B cell (primary cell): ENCODE measurements around the gene TEDDM1. TPM values are rescaled to one million over a fixed set of nuclear protein-coding genes. Genes with fewer than 3 reads are reported as not detected.

ENCODE experiments used
- ATAC-seq: fragments of 200-7000 bp; cut with Tn5 transposase; one replicate; pipeline ENCODE4 v1.10.0; 2021; ENCODE audit warnings: low read depth, mild to moderate bottlenecking, moderate number of reproducible peaks, moderate library complexity
- CTCF ChIA-PET: fragments of 350-600 bp; sonication (Branson Sonifier 250); formaldehyde crosslinking; loops from one replicate; lab custom pipeline; 2021; ENCODE audit warnings: antibody characterized with exemption, inconsistent platforms; lab: Charles Lee
- POLR2A ChIA-PET: fragments of 350-600 bp; sonication (Branson Sonifier 250); formaldehyde crosslinking; loops from one replicate; lab custom pipeline; 2021; ENCODE audit warnings: antibody characterized with exemption; lab: Charles Lee
- DNase-seq: peaks from one replicate; pipeline ENCODE4 v3.0.0; 2013
- H2AFZ ChIP-seq: 2 replicates; pipeline ENCODE4 v1.6.1; 2012; ENCODE audit warnings: mild to moderate bottlenecking, low read depth, low read length; ENCODE audit not compliant: insufficient read depth, poor library complexity, severe bottlenecking
- H3K27ac ChIP-seq, 2 donors: 1 replicate in 1 of 2; 2 replicates in 1 of 2; pipeline ENCODE4 v1.5.1; 2012 to 2013; ENCODE audit warnings: low read length in 2 of 2, mild to moderate bottlenecking in 2 of 2, moderate library complexity in 1 of 2
- H3K27me3 ChIP-seq, 4 experiments: fragments of 200-600 bp in 1 of 4; sonication (generic) in 1 of 4; replicated peaks in 1 of 4; 1 replicate in 2 of 4; 2 replicates in 2 of 4; pipeline versions ENCODE4 v1.6.1 to v1.7.0; 2013 to 2016; ENCODE audit warnings: low read length in 3 of 4, mild to moderate bottlenecking in 2 of 4, mixed read lengths in 1 of 4, moderate library complexity in 1 of 4; ENCODE audit not compliant: insufficient read depth in 4 of 4, control insufficient read depth in 3 of 4; ENCODE audit errors: control extremely low read depth in 1 of 4
- H3K36me3 ChIP-seq, 2 experiments: replicated peaks in 1 of 2; 1 replicate in 1 of 2; 2 replicates in 1 of 2; pipeline versions ENCODE4 v1.6.1 to v1.7.1; 2013; ENCODE audit warnings: low read length in 1 of 2; ENCODE audit not compliant: insufficient read depth in 2 of 2, control insufficient read depth in 1 of 2; ENCODE audit errors: control extremely low read depth in 1 of 2, extremely low read depth in 1 of 2
- H3K4me1 ChIP-seq, 2 donors: fragments of 200-600 bp in 1 of 2; sonication (generic) in 1 of 2; 1 replicate in 1 of 2; 2 replicates in 1 of 2; pipeline versions ENCODE4 v1.5.1 to v1.6.1; 2013 to 2017; ENCODE audit warnings: low read length in 2 of 2; ENCODE audit not compliant: control insufficient read depth in 2 of 2, insufficient read depth in 2 of 2
- H3K4me2 ChIP-seq: replicated peaks from 2 replicates; pipeline ENCODE3; 2012; ENCODE audit warnings: mild to moderate bottlenecking, low read depth, low read length; ENCODE audit not compliant: poor library complexity, severe bottlenecking
- H3K4me3 ChIP-seq, 5 experiments: fragments of 200-600 bp in 1 of 5; sonication (generic) in 1 of 5; 1 replicate in 3 of 5; 2 replicates in 2 of 5; pipeline versions ENCODE4 v1.5.1 to v1.7.0; 2011 to 2016; ENCODE audit warnings: low read length in 4 of 5, mild to moderate bottlenecking in 4 of 5, low read depth in 2 of 5, control low read depth in 1 of 5, moderate library complexity in 1 of 5; ENCODE audit not compliant: insufficient read depth in 1 of 5; ENCODE audit errors: control extremely low read depth in 1 of 5, extremely low read depth in 1 of 5
- H3K79me2 ChIP-seq: fragments of 200-600 bp; sonication (generic); one replicate; pipeline ENCODE4 v1.6.0; 2016; ENCODE audit warnings: low read length; ENCODE audit not compliant: control insufficient read depth, insufficient read depth
- H3K9ac ChIP-seq: fragments of 200-600 bp; sonication (generic); 2 replicates; pipeline ENCODE4 v1.6.1; 2017; ENCODE audit warnings: mild to moderate bottlenecking, low read length, moderate library complexity
- H3K9me3 ChIP-seq, 3 donors: one replicate each; pipeline versions ENCODE4 v1.6.1 to v1.7.1; 2013; ENCODE audit warnings: low read length in 2 of 3; ENCODE audit not compliant: control insufficient read depth in 2 of 3, insufficient read depth in 1 of 3; ENCODE audit errors: control extremely low read depth in 1 of 3
- H4K20me1 ChIP-seq: 2 replicates; pipeline ENCODE4 v1.6.0; 2012; ENCODE audit warnings: mild to moderate bottlenecking, low read length; ENCODE audit not compliant: insufficient read depth, control insufficient read depth, poor library complexity, severe bottlenecking
- H3K27ac Mint-ChIP-seq: one replicate; pipeline ENCODE4 v1.8.0; 2021; ENCODE audit warnings: mixed read lengths
- H3K27me3 Mint-ChIP-seq: one replicate; pipeline ENCODE4 v1.8.0; 2021; ENCODE audit warnings: mixed read lengths
- H3K4me1 Mint-ChIP-seq: one replicate; pipeline ENCODE4 v1.8.0; 2021; ENCODE audit warnings: mixed read lengths
- H3K4me3 Mint-ChIP-seq: one replicate; pipeline ENCODE4 v1.8.0; 2021; ENCODE audit warnings: mixed read lengths
- H3K9me3 Mint-ChIP-seq: one replicate; pipeline ENCODE4 v1.8.0; 2022; ENCODE audit warnings: mixed read lengths; ENCODE audit not compliant: insufficient read depth
- EZH2 ChIP-seq: IDR thresholded peaks from 2 replicates; pipeline ENCODE4 v1.6.1; 2012; ENCODE audit warnings: borderline replicate concordance, low read depth, mild to moderate bottlenecking, moderate library complexity, low read length; ENCODE audit not compliant: insufficient read depth, poor library complexity, severe bottlenecking
- WGBS: methylation state at CpG from one replicate; pipeline ENCODE4 v1.1.5; 2013; ENCODE audit warnings: missing lambda C conversion rate; ENCODE audit not compliant: insufficient coverage; 5-methylcytosine and 5-hydroxymethylcytosine counted together
- intact Hi-C: fragments of 100-400 bp; cut with micrococcal nuclease; formaldehyde crosslinking; loops from one replicate; pipeline ENCODE4 v1.10.0; 2022
- polyA plus RNA-seq: library from polyadenylated mRNA; depleted of rRNA; stranded (reverse); fragments of >200 nt; gene quantifications from 2 replicates; pipeline ENCODE4 v1.2.3, GENCODE V29; 2012
- total RNA-seq, 2 donors: library from RNA; stranded (reverse); fragments of 120-200 nt in 1 of 2; gene quantifications; 1 replicate in 1 of 2; 2 replicates in 1 of 2; pipeline versions ENCODE4 v1.2.3 to v1.2.4, GENCODE V29; 2013 to 2022
- TF ChIP-seq, protein P1 (sequence below): fragments of 200-600 bp; IDR thresholded peaks from one replicate; pipeline ENCODE4 v1.8.0; 2022; ENCODE audit warnings: antibody characterized with exemption, mild to moderate bottlenecking

TEDDM1 gene
- total and polyA plus RNA-seq, 2 donors (not counting 1 experiment from before 2014, with no cell fraction given), result not detected

DNA sequence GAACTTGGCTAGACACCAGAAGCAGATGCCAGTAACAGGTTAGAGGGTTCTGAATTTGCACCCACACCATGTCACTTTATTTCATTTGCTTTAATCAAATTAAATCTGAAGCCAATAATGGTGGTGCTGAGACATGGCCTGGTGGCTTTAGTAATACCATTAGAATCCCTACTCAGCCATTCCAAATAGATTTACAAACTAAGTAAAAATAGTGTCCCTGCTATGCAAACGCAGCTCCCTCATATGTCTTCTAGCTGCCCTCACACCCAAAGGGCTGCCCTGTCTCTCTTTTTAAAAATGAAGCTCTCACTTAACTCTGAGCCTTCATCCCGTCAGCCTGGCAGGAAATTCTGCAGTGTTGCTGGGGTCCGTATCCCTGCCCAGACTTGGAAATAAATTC is 29.9 kb downstream of the TEDDM1 start:
- no peak overlapping the region for H3K4me2 ChIP-seq
- Mint-ChIP-seq H3K4me1 (peaks cover 2% of the 10 kb centered on the region), H3K9me3 (no peaks in the 10 kb centered on the region), H3K27ac (no peak overlapping the region), H3K4me3 (no peak overlapping the region), H3K27me3 (peaks cover 10% of the 10 kb centered on the region)
- H3K27ac ChIP-seq, result no peak overlapping the region
- no peak overlapping the region for H2AFZ ChIP-seq
- no peak for TF ChIP-seq EZH2
- TF ChIP-seq, protein P1, sequence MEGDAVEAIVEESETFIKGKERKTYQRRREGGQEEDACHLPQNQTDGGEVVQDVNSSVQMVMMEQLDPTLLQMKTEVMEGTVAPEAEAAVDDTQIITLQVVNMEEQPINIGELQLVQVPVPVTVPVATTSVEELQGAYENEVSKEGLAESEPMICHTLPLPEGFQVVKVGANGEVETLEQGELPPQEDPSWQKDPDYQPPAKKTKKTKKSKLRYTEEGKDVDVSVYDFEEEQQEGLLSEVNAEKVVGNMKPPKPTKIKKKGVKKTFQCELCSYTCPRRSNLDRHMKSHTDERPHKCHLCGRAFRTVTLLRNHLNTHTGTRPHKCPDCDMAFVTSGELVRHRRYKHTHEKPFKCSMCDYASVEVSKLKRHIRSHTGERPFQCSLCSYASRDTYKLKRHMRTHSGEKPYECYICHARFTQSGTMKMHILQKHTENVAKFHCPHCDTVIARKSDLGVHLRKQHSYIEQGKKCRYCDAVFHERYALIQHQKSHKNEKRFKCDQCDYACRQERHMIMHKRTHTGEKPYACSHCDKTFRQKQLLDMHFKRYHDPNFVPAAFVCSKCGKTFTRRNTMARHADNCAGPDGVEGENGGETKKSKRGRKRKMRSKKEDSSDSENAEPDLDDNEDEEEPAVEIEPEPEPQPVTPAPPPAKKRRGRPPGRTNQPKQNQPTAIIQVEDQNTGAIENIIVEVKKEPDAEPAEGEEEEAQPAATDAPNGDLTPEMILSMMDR, result no peak
- H3K9ac ChIP-seq, result no peak overlapping the region
- no peaks in the 10 kb centered on the region for H3K4me1 ChIP-seq
- DNase-seq, result no peak
- H4K20me1 ChIP-seq, result no peaks in the 10 kb centered on the region
- H3K36me3 ChIP-seq, result no peaks in the 10 kb centered on the region
- H3K4me3 ChIP-seq, result no peak overlapping the region
- intact Hi-C loops, result no loop called here
- 67% methylated on average over 3 of the region's 3 CpGs for WGBS
- ChIA-PET CTCF (interaction anchor here (2.6 kb wide), 1 partner anchor 25 kb away, joined by 7 read pairs; no protein-coding TSS in a partner anchor), POLR2A (no interaction called here)
- no peaks in the 10 kb centered on the region for H3K27me3 ChIP-seq
- H3K79me2 ChIP-seq, result no peaks in the 10 kb centered on the region
- no peak for ATAC-seq
- H3K9me3 ChIP-seq, result no peaks in the 10 kb centered on the region

GRCh38 chr1:182368903-182369302 is 31.6 kb downstream of the TEDDM1 start:
- CTCF ChIA-PET, result interaction anchor here (2.6 kb wide), 1 partner anchor 27 kb away, joined by 7 read pairs; no protein-coding TSS in a partner anchor
- H3K4me3 Mint-ChIP-seq, result no peak overlapping the region
- peaks cover 2% of the 10 kb centered on the region for H3K4me1 Mint-ChIP-seq
- Histone ChIP-seq H2AFZ (no peak overlapping the region), H3K27me3 (no peaks in the 10 kb centered on the region), H3K36me3 (no peaks in the 10 kb centered on the region), H3K4me1 (no peaks in the 10 kb centered on the region), H3K4me2 (no peak overlapping the region), H3K9me3 (no peaks in the 10 kb centered on the region), H3K79me2 (no peaks in the 10 kb centered on the region), H3K27ac (no peak overlapping the region), H3K4me3 (no peak overlapping the region), H3K9ac (no peak overlapping the region), H4K20me1 (no peaks in the 10 kb centered on the region)
- WGBS, result 88% methylated on average over 3 of the region's 4 CpGs
- no peak overlapping the region for H3K27ac Mint-ChIP-seq
- TF ChIP-seq, protein P1, result no peak
- TF ChIP-seq EZH2, result no peak
- intact Hi-C loops, result no loop called here
- H3K27me3 Mint-ChIP-seq, result peaks cover 16% of the 10 kb centered on the region
- no peak for ATAC-seq
- no peak for DNase-seq
- POLR2A ChIA-PET, result no interaction called here
- H3K9me3 Mint-ChIP-seq, result no peaks in the 10 kb centered on the region
